WERI-Rb-1 (cell line): ENCODE results near the gene DNAJC4.

ENCODE experiments used
- DNase-seq: peaks from one replicate; pipeline ENCODE4 v3.0.0-alpha.2; 2020
- H3K27ac ChIP-seq: fragments of 250-450 bp; sonication (Bioruptor Pico); 2 replicates; pipeline ENCODE4 v1.5.1; 2020; ENCODE audit warnings: mild to moderate bottlenecking, moderate library complexity
- H3K27me3 ChIP-seq: fragments of 250-450 bp; sonication (Bioruptor Pico); 2 replicates; pipeline ENCODE4 v1.5.1; 2021; ENCODE audit warnings: mild to moderate bottlenecking, low read depth, moderate library complexity; ENCODE audit not compliant: insufficient read depth, severe bottlenecking
- H3K36me3 ChIP-seq: fragments of 250-450 bp; sonication (Bioruptor Pico); 2 replicates; pipeline ENCODE4 v1.5.1; 2020; ENCODE audit warnings: mild to moderate bottlenecking, moderate library complexity
- H3K4me3 ChIP-seq: 2 replicates; pipeline ENCODE4 v1.5.1; 2011; ENCODE audit warnings: low read depth, mild to moderate bottlenecking, control low read depth, low read length
- H3K9me3 ChIP-seq: fragments of 250-450 bp; sonication (Bioruptor Pico); 2 replicates; pipeline ENCODE4 v1.5.1; 2021; ENCODE audit warnings: mild to moderate bottlenecking, moderate library complexity; ENCODE audit not compliant: severe bottlenecking
- CTCF ChIP-seq: IDR thresholded peaks from 2 replicates; pipeline ENCODE4 v1.5.1; 2011; ENCODE audit warnings: low read depth, mild to moderate bottlenecking, control low read depth, inconsistent platforms, low read length

DNAJC4 gene

DNA sequence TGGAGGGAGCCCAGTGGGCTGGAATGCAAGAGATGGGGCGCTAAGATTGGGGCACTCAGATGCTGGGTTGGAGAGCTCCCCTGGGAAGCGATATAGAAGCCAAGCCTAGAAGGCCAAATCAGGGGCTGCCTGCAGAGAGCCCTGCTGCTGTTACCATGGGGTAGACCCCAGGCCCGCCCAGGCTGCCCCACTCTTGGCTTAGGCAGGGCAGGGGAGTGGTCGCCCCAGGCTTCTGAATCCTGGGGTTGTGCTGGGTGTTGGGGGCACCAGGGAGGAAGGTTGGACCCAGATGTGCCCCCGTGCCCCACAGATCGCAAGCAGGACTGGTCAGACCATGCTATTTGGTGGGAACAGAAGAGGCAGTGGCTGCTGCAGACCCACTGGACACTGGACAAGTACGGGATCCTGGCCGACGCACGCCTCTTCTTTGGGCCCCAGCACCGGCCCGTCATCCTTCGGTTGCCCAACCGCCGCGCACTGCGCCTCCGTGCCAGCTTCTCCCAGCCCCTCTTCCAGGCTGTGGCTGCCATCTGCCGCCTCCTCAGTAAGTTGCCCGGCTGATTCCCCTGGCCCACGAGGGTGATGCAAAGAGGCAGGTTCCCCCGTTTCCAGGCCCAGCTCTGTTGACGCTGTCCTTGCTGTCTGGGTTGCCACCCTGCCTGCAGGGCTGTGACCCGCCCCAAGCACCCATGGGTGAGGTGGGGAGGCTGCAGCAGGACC lies 19.9 kb upstream of the DNAJC4 start:
- TF ChIP-seq CTCF: no peak
- H3K27me3 ChIP-seq: no peaks in the 10 kb centered on the region
- no peaks in the 10 kb centered on the region for H3K9me3 ChIP-seq
- DNase-seq: no peak
- H3K4me3 ChIP-seq: no peak overlapping the region
- H3K36me3 ChIP-seq: peaks cover 24% of the 10 kb centered on the region
- no peak overlapping the region for H3K27ac ChIP-seq

- Histone ChIP-seq H3K27me3 (no peaks in the 10 kb centered on the region), H3K4me3 (no peak overlapping the region), H3K36me3 (peaks cover 15% of the 10 kb centered on the region), H3K9me3 (no peaks in the 10 kb centered on the region), H3K27ac (no peak overlapping the region)
- no peak for DNase-seq
- no peak for TF ChIP-seq CTCF
Measured at GRCh38 chr11:64211181-64211872, 19.0 kb upstream of the DNAJC4 start.

DNA sequence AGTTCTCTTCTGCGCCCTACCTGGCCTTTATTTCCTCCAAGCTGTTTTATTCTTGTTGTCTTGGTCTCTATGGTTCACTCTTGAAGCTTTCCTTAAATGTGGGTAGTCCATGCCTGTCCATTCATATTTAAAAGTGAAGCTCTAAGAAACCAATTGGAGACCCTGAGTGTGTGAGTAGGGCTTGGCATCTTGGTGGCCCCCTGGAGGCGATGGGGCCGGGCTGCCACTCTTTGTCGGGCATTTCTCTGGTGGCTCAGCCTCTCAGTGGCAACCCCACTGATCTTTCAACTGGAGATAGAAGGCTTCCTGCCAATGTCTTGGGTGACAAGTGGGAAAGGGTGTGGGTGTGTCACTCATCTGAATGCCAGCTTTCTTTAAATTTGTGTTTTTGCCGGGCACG lies 13.5 kb upstream of the DNAJC4 start:
- no peak for DNase-seq
- no peak for TF ChIP-seq CTCF
- no peaks in the 10 kb centered on the region for H3K27me3 ChIP-seq
- H3K4me3 ChIP-seq: no peak overlapping the region
- H3K27ac ChIP-seq: no peak overlapping the region
- H3K9me3 ChIP-seq: no peaks in the 10 kb centered on the region
- H3K36me3 ChIP-seq: no peaks in the 10 kb centered on the region

GRCh38 chr11:64218628-64219353 lies 11.6 kb upstream of the DNAJC4 start:
- no peaks in the 10 kb centered on the region for H3K27me3 ChIP-seq
- TF ChIP-seq CTCF: no peak
- H3K9me3 ChIP-seq: no peaks in the 10 kb centered on the region
- no peak for DNase-seq
- H3K36me3 ChIP-seq: no peaks in the 10 kb centered on the region; the same call in 1 of the 2 replicates
- H3K4me3 ChIP-seq: no peak overlapping the region
- H3K27ac ChIP-seq: no peak overlapping the region

- Histone ChIP-seq H3K9me3 (no peaks in the 10 kb centered on the region), H3K36me3 (no peaks in the 10 kb centered on the region; the same call in 1 of the 2 replicates), H3K27ac (no peak overlapping the region), H3K27me3 (no peaks in the 10 kb centered on the region), H3K4me3 (no peak overlapping the region)
- DNase-seq: no peak
- TF ChIP-seq CTCF: no peak
Measured at GRCh38 chr11:64219354-64219684, 11.0 kb upstream of the DNAJC4 start.
